Subcutaneous adipose tissue (tissue), 4 donors: ENCODE measurements around the gene TMEM132C. TPM values are rescaled to one million over a fixed set of nuclear protein-coding genes. Genes with fewer than 3 reads are reported as not detected.

Source experiments
- total RNA-seq, 4 donors: library from RNA; depleted of rRNA; stranded (reverse); fragments of >200 nt; gene quantifications; one replicate each; pipeline ENCODE4 v1.1.0, GENCODE V29; 2016
- TF ChIP-seq, protein P1 (sequence below): fragments of 450-650 bp; IDR thresholded peaks from one replicate; pipeline ENCODE4 v1.5.1; 2016; ENCODE audit warnings: low read depth, mild to moderate bottlenecking, control low read depth, antibody characterized with exemption, moderate library complexity

The TMEM132C gene
- total RNA-seq, 4 donors from 2014 or later = 44.2 to 73.5 (median 67.8) TPM

DNA sequence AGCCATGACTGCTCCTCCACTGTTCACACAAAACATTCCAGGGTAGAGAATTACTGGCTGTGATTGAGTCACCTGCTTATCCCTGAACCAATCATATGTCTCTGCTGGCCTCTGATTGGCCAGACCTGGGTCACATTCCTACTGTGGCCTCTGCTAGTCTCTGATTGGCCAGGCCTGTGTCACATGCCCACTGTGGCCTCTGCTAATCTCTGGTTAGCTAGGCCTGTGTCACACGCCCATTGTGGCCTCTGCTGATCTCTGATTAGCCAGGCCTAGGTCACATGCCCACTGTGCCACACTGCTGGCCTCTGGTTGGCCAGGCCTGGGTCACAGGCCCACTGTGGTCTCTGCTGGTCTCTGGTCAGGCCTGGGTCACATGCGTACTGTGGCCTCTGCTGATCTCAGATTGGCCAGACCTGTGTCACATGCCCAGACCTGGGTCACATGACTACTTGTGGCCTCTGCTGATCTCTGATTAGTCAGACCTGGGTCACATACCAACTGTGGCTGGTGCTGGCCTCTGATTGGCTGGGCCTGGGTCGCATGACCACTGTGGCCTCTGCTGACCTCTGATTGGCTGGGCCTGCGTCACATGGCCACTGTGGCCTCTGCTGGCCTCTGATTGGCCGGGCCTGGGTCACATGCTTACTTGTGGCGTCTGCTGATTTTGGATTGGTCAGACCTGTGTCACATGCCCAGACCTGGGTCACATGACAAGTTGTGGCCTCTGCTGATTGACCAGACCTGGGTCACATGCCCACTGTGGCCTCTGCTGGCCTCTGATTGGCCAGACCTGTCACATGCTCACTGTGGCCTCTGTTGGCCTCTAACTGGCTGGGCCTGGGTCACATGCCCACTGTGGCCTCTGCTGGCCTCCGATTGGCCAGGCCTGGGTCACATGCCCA is 305.2 kb downstream of the TMEM132C start:
- TF ChIP-seq, protein P1, sequence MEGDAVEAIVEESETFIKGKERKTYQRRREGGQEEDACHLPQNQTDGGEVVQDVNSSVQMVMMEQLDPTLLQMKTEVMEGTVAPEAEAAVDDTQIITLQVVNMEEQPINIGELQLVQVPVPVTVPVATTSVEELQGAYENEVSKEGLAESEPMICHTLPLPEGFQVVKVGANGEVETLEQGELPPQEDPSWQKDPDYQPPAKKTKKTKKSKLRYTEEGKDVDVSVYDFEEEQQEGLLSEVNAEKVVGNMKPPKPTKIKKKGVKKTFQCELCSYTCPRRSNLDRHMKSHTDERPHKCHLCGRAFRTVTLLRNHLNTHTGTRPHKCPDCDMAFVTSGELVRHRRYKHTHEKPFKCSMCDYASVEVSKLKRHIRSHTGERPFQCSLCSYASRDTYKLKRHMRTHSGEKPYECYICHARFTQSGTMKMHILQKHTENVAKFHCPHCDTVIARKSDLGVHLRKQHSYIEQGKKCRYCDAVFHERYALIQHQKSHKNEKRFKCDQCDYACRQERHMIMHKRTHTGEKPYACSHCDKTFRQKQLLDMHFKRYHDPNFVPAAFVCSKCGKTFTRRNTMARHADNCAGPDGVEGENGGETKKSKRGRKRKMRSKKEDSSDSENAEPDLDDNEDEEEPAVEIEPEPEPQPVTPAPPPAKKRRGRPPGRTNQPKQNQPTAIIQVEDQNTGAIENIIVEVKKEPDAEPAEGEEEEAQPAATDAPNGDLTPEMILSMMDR = no peak

DNA sequence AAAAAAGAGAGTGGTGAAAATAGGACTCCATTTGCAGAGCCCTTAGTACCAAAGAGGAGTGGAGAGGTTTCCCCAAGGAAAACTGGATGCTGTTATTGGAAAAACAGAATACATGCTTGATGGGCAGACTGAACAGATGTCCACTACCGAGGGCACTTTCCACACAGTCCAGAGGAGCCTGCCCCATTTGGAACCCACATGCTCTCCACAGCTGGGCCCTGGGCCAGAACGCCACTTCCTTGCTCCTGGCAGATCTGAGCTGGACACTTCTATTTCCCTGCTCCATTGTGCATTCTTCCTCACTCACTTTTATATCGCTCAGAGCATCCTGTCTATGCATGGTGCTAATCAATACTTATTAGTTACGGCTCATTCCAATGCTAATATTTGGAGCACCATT is 306.9 kb downstream of the TMEM132C start:
- TF ChIP-seq, protein P1 = no peak

DNA sequence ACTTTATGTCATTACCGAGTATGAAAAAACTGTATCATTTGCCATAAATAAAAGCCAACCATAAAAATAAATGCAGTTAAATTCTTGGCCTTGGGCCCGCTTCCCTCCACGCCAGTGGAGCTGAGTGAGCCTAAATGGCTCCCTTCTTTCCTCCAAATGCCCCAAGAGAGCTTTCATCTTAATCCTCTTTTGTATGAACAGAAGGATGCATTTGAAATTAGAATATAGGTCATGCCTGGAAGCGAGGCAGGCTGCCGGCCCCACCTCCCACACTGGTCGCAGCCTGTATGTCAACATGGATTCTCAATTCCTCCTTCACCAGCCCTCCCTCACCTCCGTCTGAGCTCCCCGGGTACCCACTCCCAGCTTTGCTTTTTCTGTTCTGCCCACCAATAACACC is 311.1 kb downstream of the TMEM132C start:
- TF ChIP-seq, protein P1 = no peak

DNA sequence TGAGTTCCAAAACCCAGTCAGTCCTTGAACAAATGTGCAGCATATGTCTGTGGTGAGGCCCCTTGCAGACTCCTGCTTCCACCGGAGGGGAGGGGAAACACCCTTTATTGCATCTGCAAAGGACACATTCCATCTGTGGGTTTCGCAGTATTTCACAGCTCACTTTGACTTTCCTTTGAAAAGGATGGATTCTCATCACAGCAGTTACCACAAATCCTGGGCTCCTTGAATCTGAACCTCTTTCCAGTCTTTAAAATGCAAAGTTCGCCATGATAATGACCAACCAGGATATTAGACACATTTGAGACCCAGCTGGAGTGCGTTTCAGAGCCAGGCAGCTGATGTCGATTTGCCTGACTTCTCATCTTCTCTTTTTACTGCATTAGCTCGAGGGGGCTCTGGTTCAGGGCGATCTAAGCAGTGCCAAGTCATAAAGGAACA is 314.4 kb downstream of the TMEM132C start:
- TF ChIP-seq, protein P1 = no peak

DNA sequence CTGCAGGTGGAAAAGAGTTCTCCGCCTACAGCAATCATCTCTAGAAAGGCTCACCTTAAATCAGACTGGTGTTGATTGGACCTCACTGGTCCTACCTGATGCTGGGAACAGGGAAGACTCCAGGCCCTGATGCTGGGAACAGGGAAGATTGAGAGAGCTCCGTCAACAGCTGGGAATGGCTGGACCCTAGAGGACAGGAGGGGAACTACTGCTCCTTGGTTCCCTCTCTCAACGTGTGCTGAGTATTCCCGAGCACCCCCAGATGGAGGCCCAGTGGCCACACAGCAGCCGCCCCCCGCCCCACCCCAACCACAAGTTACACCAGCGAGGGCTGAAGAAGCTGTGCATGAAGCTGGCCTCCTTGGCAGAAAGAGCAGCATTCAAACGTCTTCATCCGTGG is 316.5 kb downstream of the TMEM132C start:
- TF ChIP-seq, protein P1 = no peak

DNA sequence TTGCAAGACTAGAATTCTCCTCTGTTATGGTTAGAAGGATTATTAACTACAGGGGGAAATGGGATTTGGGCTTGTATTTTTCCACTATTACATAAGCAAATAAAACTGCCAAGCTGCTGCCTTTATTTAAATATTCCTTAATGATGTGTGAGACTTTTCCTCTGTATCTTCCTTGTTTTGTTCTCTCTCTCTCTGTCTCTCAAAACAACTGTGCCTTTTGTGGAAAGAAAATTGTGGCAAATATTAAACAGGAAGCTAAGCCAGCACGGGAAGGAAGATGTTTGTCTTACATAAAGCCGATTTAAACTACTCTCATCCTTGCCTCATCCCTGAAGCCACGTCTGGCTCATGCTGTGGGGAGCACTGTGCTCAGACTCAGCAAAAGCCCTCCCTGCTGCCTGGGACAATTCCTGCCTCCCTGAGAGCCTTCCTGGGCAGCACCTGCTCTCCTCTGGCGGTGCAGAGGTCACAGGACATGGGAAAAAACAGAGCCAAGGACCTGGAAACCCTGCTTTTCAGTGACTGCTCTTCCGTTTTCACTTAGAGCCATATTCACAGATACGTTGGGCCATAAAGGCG is 319.6 kb downstream of the TMEM132C start:
- TF ChIP-seq, protein P1 = no peak

DNA sequence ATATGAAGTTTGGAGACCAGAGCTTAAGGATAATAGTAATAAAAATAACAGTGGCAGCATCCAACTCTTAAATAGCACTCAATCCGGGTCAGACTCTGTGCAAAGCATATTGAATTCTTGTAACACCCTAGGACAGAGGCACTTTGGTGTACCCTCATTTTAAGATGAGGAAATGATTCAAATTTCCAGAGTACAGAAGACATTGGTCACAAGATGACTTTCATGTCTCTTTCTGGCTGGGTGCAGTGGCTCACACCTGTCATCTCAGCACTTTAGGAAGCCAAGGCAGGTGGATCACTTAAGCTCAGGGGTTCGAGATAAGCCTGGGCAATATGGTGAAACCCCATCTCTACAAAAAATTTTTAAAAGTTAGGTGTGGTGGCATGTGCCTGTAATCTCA is 320.9 kb downstream of the TMEM132C start:
- TF ChIP-seq, protein P1 = no peak
